GM12872 (cell line): ENCODE results near the gene CCDC121.

ENCODE experiments used
- TF ChIP-seq, protein P1 (sequence below): IDR thresholded peaks from 3 replicates; pipeline ENCODE4 v1.5.1; 2011; ENCODE audit warnings: low read depth, mild to moderate bottlenecking, low read length, moderate library complexity; ENCODE audit not compliant: insufficient read depth

Gene CCDC121

DNA sequence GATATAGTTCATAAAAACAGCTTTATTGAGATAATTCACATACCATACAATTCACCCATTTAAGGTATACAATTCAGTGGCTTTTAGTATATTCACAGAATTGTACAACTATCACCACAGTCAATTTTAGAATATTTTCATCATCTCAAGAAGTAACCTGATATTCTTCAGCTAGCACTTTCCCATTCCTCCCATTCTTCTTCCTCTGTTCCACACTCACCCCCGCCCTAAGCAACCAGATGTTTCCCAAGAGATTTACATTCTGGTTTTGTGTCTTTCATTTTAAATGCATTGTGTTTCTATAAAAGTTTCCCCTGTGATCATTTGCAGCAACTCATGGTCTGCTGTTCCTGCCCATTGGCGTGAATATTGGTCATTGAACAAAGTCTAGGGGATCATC, 5.5 kb upstream of the CCDC121 start:
- TF ChIP-seq, protein P1, sequence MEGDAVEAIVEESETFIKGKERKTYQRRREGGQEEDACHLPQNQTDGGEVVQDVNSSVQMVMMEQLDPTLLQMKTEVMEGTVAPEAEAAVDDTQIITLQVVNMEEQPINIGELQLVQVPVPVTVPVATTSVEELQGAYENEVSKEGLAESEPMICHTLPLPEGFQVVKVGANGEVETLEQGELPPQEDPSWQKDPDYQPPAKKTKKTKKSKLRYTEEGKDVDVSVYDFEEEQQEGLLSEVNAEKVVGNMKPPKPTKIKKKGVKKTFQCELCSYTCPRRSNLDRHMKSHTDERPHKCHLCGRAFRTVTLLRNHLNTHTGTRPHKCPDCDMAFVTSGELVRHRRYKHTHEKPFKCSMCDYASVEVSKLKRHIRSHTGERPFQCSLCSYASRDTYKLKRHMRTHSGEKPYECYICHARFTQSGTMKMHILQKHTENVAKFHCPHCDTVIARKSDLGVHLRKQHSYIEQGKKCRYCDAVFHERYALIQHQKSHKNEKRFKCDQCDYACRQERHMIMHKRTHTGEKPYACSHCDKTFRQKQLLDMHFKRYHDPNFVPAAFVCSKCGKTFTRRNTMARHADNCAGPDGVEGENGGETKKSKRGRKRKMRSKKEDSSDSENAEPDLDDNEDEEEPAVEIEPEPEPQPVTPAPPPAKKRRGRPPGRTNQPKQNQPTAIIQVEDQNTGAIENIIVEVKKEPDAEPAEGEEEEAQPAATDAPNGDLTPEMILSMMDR: no peak

DNA sequence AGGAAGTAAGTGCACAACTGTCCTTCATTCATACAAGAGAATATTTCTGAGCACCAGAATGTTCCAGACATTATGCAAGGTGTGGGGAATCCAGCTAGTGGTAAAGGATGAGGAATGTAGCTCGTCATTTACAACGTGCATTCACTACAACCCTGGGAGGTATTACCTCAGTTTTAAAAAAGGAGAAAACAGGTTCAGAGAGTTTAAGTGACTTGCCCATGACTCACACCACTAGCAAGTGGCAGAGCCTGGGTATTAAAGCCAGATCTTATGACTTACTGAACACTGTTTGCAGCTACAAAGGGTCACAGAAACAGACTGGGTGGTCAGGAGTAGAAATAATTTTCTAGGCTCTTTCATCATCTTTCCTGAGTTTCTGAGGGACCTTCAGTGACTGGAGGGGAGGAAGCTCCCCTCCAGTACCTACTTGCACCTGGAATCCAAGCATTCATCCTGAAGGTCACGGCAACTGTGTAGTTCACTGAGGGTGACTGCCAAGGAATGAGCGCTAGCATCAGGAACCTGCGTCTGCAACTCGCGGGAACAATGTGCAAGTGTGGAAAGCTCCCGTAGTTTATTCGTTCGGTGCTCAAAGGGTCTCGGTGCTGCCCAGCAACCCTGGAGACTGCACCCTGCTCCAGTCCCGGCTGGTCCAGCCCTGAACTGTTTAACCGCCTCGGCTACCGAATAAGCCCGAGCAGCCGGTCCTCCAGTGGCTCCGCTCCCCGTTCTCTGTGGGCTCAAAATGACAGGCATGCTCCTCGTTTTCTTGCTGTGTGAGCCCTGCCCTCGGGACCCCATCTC, 647 bp downstream of the CCDC121 start:
- TF ChIP-seq, protein P1: no peak

DNA sequence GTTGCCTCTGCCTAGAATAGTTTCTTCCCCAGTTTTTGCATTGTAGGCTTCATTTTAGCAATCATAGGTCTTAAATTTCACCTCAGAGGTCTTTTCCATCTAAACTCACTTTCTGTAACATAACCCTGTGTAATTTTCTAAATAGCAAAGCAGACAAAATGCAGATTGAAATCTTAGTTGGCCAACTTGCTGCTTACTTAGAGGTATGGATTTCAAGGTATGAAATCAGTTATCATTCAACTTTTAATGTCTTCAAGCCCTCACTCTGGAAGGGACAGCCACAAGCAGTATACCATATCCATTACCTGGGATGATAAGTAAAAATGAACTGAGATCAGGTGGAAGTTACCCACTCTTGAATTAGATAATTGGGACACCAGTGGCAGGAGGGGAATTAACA, 3.9 kb downstream of the CCDC121 start:
- TF ChIP-seq, protein P1: no peak

DNA sequence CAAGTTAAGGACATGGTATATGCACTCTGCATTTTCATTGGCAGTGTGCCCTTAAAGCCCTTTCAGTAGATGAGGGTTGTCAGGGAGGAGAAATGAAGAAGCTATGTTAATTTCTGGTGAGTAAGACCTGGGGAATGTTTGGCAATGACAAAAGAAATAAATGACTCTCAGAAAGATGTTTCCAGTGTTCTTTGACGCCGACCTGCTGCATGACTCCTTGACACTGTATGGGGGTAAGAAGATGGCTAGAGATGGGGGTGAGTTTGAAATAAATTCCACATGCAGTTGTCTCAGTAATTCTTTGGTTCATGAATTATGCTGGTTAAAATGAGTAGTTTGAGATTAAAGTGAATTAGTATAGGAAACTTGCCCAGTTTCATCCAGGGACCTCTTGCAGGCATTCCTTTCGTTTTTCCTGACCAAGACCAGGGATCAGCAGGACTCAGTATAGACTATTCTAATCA, 5.9 kb downstream of the CCDC121 start:
- TF ChIP-seq, protein P1: no peak

DNA sequence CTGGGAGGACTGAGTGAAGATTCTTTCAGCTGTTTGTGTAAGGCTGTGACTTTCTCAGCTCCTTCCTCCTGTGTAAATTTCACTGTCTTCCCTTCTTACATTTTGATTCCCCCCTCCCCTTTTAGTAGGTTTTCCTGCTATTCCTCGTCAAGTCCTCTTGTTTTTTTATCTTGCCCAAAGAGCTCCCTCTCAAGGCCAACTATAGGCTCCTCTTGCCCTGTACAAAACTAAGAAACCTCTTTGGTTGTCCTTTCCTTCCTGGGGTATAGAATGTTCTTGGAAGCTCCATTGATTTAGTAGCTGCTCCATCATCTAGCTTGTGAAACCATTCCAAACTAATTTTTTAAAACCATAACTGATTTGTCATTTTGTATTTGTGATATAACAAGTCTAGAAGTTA, 7.3 kb downstream of the CCDC121 start:
- TF ChIP-seq, protein P1: no peak

DNA sequence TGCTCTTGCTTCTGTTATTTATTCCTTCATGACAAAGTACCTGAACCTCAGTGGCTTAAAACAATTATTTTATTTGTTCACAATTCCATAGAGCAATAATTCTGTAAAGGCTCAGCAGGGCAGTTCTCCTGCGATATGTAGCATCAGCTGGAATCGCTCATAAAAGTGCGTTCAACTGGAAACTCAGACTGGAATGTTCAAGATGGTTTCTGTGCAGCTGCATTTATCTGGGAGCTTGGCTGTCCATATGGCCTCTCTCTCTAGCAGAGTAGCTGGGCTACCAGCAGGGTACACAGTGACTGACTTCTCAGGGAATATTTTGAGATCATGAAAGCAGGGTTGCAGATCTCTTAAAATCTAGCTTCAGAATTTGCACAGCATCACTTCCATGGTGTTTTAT, 13.5 kb downstream of the CCDC121 start:
- TF ChIP-seq, protein P1: no peak

DNA sequence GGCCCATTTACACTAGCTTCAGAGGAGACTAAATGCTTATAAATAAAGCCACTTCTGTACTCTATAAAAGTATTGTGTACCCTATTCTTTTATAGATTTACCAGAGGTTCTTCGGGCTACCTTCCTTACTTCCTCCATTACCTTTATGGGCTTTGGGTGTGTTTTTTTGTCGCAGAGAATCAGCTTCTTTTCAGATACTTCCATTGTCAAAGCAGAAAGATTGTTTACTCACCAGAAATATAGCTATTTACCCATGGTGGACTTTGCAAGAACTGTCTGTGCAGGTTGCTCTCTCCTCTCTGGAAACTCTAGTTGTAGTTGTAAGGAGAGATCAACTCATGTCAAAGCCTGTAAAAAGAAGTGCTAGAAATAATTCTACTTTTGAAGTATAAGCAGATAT, 14.8 kb downstream of the CCDC121 start:
- TF ChIP-seq, protein P1: no peak
